HL-60 (cell line): Measurements from ENCODE around the gene OAS2.

ENCODE experiments used
- DNase-seq, 2 experiments: peaks; one replicate each; pipeline ENCODE4 v3.0.0-alpha.2; 2010 to 2020; ENCODE audit warnings: low read depth in 1 of 2, low spot score in 1 of 2
- H3K27ac ChIP-seq: fragments of 250-450 bp; sonication (Bioruptor Pico); replicated peaks from 2 replicates; pipeline ENCODE4 v1.5.1; 2020; ENCODE audit warnings: mild to moderate bottlenecking, moderate library complexity
- H3K27me3 ChIP-seq: fragments of 250-450 bp; sonication (Bioruptor Pico); 2 replicates; pipeline ENCODE4 v1.5.1; 2021; ENCODE audit warnings: mild to moderate bottlenecking, moderate library complexity; ENCODE audit not compliant: insufficient read depth, poor library complexity, severe bottlenecking
- H3K4me3 ChIP-seq: replicated peaks from 2 replicates; pipeline ENCODE4 v1.5.1; 2011; ENCODE audit warnings: mild to moderate bottlenecking, control low read depth, low read length; ENCODE audit not compliant: insufficient read depth
- CTCF ChIP-seq: IDR thresholded peaks from one replicate; pipeline ENCODE4 v1.5.1; 2011; ENCODE audit warnings: low read length, control low read depth, inconsistent platforms; ENCODE audit not compliant: insufficient read depth
- GABPA ChIP-seq: IDR thresholded peaks from 2 replicates; pipeline ENCODE4 v1.6.1; 2012; ENCODE audit warnings: low read depth
- POLR2AphosphoS5 ChIP-seq: IDR thresholded peaks from 2 replicates; pipeline ENCODE4 v1.6.1; 2012; ENCODE audit warnings: low read depth
- REST ChIP-seq: IDR thresholded peaks from 2 replicates; pipeline ENCODE4 v1.6.1; 2012; ENCODE audit warnings: low read depth; ENCODE audit not compliant: insufficient replicate concordance
- SPI1 ChIP-seq: IDR thresholded peaks from 2 replicates; pipeline ENCODE4 v1.6.1; 2012; ENCODE audit warnings: low read depth, mild to moderate bottlenecking, borderline replicate concordance

Gene OAS2

GRCh38 chr12:112964915-112965314, 13.4 kb upstream of the OAS2 start:
- no peak for DNase-seq
- no peak overlapping the region for H3K4me3 ChIP-seq
- no peak overlapping the region for H3K27ac ChIP-seq

GRCh38 chr12:112965643-112966042, 12.7 kb upstream of the OAS2 start:
- Histone ChIP-seq H3K4me3 (no peak overlapping the region), H3K27me3 (no peaks in the 10 kb centered on the region), H3K27ac (no peak overlapping the region)
- TF ChIP-seq CTCF: no peak
- TF ChIP-seq SPI1: no peak
- TF ChIP-seq REST: no peak
- DNase-seq: no peak

More at GRCh38 chr12:112964915-112965314, 13.4 kb upstream of the OAS2 start:
- TF ChIP-seq CTCF: no peak
- TF ChIP-seq SPI1: no peak
- no peak for TF ChIP-seq REST
- no peak for TF ChIP-seq POLR2AphosphoS5
- TF ChIP-seq GABPA: no peak
- H3K27me3 ChIP-seq: no peaks in the 10 kb centered on the region

GRCh38 chr12:112967306-112967705, 11.0 kb upstream of the OAS2 start:
- Histone ChIP-seq H3K27me3 (no peaks in the 10 kb centered on the region), H3K4me3 (no peak overlapping the region), H3K27ac (no peak overlapping the region)
- DNase-seq: no peak
- no peak for TF ChIP-seq POLR2AphosphoS5
- TF ChIP-seq CTCF: no peak
- TF ChIP-seq GABPA: no peak
- no peak for TF ChIP-seq SPI1
- no peak for TF ChIP-seq REST
